Cardiac muscle cell (in vitro differentiated cells and primary cell): ENCODE data around the gene MOB2. TPM values are rescaled to one million over a fixed set of nuclear protein-coding genes. Genes with fewer than 3 reads are reported as not detected.

ENCODE experiments used
- DNase-seq, 2 donors: peaks; one replicate each; pipeline versions ENCODE4 v3.0.0 to v3.0.0-alpha.2; 2010 to 2017; ENCODE audit warnings: low read depth in 1 of 2, low spot score in 1 of 2
- H3K27ac ChIP-seq: fragments of 200-600 bp; sonication (generic); 2 replicates; pipeline ENCODE4 v1.5.1; 2016
- H3K27me3 ChIP-seq: fragments of 200-600 bp; sonication (generic); 2 replicates; pipeline ENCODE4 v1.6.0; 2016; ENCODE audit warnings: control low read depth
- H3K36me3 ChIP-seq: fragments of 200-600 bp; sonication (generic); 2 replicates; pipeline ENCODE4 v1.5.1; 2016; ENCODE audit warnings: control low read depth
- H3K4me1 ChIP-seq: fragments of 200-600 bp; sonication (generic); 2 replicates; pipeline ENCODE4 v1.8.1; 2017; ENCODE audit warnings: low read depth, mild to moderate bottlenecking, mixed run types
- H3K4me3 ChIP-seq: fragments of 200-600 bp; sonication (generic); 2 replicates; pipeline ENCODE4 v1.5.1; 2016; ENCODE audit warnings: mild to moderate bottlenecking
- H3K9me3 ChIP-seq: fragments of 200-600 bp; sonication (generic); 2 replicates; pipeline ENCODE4 v1.5.1; 2017; ENCODE audit warnings: low read depth, mild to moderate bottlenecking, control low read depth
- polyA plus RNA-seq: library from polyadenylated mRNA; unstranded; fragments of >200 nt; fragmentation: Nextera tagmentation; extraction: Ambion mirVana; gene quantifications from 2 replicates; pipeline ENCODE4 v1.2.1, GENCODE V29; 2016
- total RNA-seq: library from RNA; depleted of rRNA; stranded (reverse); fragments of >200 nt; gene quantifications from 2 replicates; pipeline ENCODE4 v1.2.3, GENCODE V29; 2016
- TF ChIP-seq, protein P1 (sequence below): IDR thresholded peaks from 2 replicates; pipeline ENCODE4 v1.5.1; 2012; ENCODE audit warnings: low read depth, mild to moderate bottlenecking, low read length

MOB2 gene
- total and polyA plus RNA-seq, 2 experiments from 2014 or later = 31.1 to 52.0 TPM

- Histone ChIP-seq H3K27me3 (no peaks in the 10 kb centered on the region), H3K4me3 (no peak overlapping the region), H3K4me1 (peaks cover 3% of the 10 kb centered on the region), H3K9me3 (no peaks in the 10 kb centered on the region), H3K36me3 (no peaks in the 10 kb centered on the region), H3K27ac (no peak overlapping the region)
- no peak for DNase-seq
- TF ChIP-seq, protein P1, sequence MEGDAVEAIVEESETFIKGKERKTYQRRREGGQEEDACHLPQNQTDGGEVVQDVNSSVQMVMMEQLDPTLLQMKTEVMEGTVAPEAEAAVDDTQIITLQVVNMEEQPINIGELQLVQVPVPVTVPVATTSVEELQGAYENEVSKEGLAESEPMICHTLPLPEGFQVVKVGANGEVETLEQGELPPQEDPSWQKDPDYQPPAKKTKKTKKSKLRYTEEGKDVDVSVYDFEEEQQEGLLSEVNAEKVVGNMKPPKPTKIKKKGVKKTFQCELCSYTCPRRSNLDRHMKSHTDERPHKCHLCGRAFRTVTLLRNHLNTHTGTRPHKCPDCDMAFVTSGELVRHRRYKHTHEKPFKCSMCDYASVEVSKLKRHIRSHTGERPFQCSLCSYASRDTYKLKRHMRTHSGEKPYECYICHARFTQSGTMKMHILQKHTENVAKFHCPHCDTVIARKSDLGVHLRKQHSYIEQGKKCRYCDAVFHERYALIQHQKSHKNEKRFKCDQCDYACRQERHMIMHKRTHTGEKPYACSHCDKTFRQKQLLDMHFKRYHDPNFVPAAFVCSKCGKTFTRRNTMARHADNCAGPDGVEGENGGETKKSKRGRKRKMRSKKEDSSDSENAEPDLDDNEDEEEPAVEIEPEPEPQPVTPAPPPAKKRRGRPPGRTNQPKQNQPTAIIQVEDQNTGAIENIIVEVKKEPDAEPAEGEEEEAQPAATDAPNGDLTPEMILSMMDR = no peak
Observed at GRCh38 chr11:1528710-1529109, 42.1 kb upstream of the MOB2 start.

DNA sequence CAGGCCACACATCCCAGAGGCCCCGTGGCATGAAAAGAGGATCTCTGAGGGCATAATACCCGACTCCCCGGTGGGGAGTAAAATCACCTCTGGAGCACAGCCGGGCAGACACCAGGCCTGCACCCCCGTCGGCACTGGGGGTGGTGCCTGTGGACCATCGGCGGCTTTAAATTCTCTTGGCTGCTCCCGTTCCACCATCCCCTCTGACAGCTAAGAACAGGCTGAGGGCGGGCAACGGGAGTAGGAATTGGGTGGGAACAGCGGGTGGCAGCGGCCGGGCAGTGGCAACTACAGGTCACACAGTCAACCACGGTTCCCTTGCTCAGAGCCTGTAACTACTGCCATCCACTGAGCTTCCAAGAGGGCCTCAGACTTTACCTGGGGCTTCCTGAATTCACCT, 40.2 kb upstream of the MOB2 start:
- no peaks in the 10 kb centered on the region for H3K27me3 ChIP-seq

GRCh38 chr11:1523779-1524178, 37.2 kb upstream of the MOB2 start:
- peak overlapping the region; percentile 38 for H3K27ac ChIP-seq
- no peak for DNase-seq
- H3K4me3 ChIP-seq = no peak overlapping the region
- no peaks in the 10 kb centered on the region for H3K36me3 ChIP-seq
- TF ChIP-seq, protein P1 = no peak
- no peaks in the 10 kb centered on the region for H3K9me3 ChIP-seq
- peaks cover 16% of the 10 kb centered on the region for H3K4me1 ChIP-seq
- H3K27me3 ChIP-seq = no peaks in the 10 kb centered on the region

More for the DNA sequence above, 40.2 kb upstream of the MOB2 start:
- TF ChIP-seq, protein P1 = no peak
- DNase-seq = no peak
- H3K36me3 ChIP-seq = no peaks in the 10 kb centered on the region
- no peaks in the 10 kb centered on the region for H3K9me3 ChIP-seq
- H3K27ac ChIP-seq = no peak overlapping the region
- no peak overlapping the region for H3K4me3 ChIP-seq
- H3K4me1 ChIP-seq = peaks cover 11% of the 10 kb centered on the region

DNA sequence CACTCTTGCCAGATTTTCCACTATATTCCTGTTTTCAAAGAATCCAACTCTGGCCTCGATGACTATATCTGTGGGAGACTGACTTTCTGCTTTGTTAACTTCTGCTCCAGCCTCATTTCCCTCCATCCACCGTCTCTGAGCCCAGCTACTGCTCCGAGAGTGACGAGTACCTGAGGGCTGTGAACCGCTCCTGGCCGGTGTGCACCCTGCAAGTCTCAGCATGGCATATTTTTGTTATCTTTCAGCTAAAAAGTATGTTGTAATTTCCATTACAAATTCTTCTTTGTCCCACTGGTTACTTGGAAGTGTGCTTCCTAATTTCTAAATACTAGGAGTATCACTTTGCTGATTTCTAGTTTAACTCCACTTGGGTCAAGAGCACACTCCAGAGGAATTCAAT, 36.5 kb upstream of the MOB2 start:
- no peaks in the 10 kb centered on the region for H3K9me3 ChIP-seq
- H3K27me3 ChIP-seq = no peaks in the 10 kb centered on the region
- peak overlapping the region; percentile 38 for H3K27ac ChIP-seq
- DNase-seq = no peak
- peaks cover 16% of the 10 kb centered on the region for H3K4me1 ChIP-seq
- no peak overlapping the region for H3K4me3 ChIP-seq
- no peaks in the 10 kb centered on the region for H3K36me3 ChIP-seq
- TF ChIP-seq, protein P1 = no peak

DNA sequence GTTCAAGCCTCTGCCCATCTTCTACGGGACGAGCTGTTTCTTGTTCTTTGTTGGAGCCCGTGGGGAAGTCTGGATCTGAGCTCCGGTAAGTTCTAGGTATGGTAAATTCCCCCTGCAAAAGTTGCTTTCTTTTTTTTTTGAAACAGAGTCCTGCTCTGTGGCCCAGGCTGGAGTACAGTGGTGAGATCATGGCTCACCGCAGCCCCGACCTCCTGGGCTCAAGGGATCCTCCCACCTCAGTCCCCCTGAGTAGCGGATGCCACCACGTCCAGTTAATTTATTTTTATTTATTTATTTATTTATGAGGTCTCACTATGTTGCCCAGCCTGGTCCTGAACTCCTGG, 35.5 kb upstream of the MOB2 start:
- Histone ChIP-seq H3K27me3 (no peaks in the 10 kb centered on the region), H3K4me1 (peaks cover 16% of the 10 kb centered on the region), H3K9me3 (no peaks in the 10 kb centered on the region), H3K4me3 (no peak overlapping the region), H3K27ac (no peak overlapping the region), H3K36me3 (no peaks in the 10 kb centered on the region)
- DNase-seq = no peak
- TF ChIP-seq, protein P1 = no peak

GRCh38 chr11:1521382-1522080, 35.0 kb upstream of the MOB2 start:
- TF ChIP-seq, protein P1 = no peak
- H3K36me3 ChIP-seq = no peaks in the 10 kb centered on the region
- H3K4me3 ChIP-seq = no peak overlapping the region
- no peak for DNase-seq
- H3K27ac ChIP-seq = no peak overlapping the region
- peaks cover 16% of the 10 kb centered on the region for H3K4me1 ChIP-seq
- H3K27me3 ChIP-seq = no peaks in the 10 kb centered on the region
- no peaks in the 10 kb centered on the region for H3K9me3 ChIP-seq
